Anterior cingulate cortex (tissue), 58 donors: ENCODE measurements around the gene PTPN12.

ENCODE experiments used
- DNase-seq, 58 donors: peaks; one replicate each; lab custom pipeline; 2025; lab: John Stamatoyannopoulos, UW

PTPN12 gene

DNA sequence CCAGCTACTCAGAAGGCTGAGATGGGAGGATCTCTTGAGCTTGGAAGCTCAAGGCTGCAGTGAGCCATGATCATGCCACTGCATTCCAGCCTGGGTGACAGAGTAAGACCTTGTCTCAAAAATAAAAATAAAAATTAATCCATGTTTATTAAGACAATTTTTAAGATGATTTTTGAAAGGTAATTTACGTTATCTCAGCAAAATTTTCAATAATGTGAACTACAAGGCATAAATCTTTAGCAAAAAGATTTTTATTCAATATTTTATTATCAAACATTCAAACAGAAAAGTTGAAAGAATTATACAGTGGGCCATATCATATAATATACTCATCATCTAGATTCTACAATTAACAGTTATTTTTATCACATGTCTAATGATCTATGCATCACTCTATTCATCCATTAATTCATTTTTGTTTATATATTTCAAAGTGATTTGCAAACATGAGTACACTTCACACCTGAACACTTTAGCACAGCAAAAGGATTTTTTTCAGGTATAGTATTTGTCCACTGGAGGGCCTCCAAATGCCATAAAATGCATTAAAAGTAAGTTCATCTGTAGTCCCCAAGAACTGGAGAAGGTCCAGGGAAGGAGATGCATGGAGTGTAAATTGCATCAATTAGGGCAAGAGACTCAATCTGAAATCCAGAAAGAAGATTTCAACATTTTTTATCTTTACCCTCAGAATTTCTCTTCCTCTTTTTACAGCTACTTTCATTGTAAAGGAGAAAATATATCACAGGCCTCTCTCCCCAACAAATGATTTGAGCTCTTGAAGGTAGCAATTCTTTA, 120.5 kb downstream of the PTPN12 start:
- peak in 2 of 58 donors; percentile 16 to 50 for DNase-seq

- no peak for DNase-seq
Measured at GRCh38 chr7:77658928-77659327, 121.8 kb downstream of the PTPN12 start.

DNA sequence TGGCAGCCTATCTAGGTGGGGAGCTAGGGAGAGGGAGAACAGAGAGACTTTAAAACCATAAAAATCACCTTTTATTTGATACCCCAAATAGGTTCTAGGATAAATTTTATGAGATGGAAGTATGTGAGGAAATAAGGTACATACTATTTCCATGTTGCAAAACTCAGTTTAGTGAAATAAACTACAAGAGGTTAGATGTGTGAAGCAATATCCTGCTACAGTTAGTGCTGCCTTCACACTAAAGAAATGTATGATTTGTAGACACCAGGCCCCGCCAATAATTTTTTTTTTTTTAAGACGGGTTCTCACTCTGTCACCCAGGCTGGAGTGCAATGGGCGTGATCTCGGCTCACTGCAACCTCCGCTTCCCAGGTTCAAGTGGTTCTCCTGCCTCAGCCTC, 124.7 kb downstream of the PTPN12 start:
- DNase-seq: no peak

DNA sequence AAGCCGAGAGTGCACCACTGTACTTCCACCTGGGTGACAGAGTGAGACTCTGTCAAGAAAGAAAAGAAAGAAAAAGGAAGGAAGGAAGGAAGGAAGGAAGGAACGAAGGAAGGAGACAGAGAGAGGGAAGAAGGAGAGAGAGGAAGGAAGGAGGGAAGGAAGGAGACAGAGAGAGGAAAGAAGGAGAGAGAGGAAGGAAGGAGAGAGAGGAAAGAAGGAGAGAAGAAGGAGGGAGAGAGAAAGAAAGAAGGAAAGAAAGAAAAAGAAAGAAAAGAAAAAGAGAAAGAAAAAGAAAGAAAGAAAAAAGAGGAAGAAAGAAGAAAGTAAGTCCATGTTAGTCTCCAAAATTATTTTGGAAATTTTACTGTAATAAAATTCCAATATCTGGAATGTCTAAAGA, 125.8 kb downstream of the PTPN12 start:
- no peak for DNase-seq

- DNase-seq: no peak
Measured at GRCh38 chr7:77664715-77665114, 127.6 kb downstream of the PTPN12 start.

DNA sequence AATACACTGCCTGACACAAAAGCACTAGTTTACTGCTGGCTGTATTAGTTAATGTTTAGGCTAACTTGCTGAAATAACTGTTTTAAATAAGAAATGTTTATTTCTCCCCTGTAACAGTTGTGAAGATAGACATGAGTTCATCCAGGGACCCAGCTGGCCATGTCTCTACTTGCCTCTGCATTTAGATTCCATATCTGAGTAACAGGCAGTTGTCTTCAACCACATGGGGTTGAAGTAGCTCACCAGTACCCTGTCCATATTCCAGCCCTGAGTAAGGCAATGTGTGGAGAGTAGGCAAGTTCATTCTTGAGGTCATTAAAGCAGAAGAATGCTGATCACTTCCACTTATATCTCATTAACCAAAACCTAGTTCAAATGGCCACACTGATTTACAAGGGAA, 128.1 kb downstream of the PTPN12 start:
- no peak for DNase-seq

DNA sequence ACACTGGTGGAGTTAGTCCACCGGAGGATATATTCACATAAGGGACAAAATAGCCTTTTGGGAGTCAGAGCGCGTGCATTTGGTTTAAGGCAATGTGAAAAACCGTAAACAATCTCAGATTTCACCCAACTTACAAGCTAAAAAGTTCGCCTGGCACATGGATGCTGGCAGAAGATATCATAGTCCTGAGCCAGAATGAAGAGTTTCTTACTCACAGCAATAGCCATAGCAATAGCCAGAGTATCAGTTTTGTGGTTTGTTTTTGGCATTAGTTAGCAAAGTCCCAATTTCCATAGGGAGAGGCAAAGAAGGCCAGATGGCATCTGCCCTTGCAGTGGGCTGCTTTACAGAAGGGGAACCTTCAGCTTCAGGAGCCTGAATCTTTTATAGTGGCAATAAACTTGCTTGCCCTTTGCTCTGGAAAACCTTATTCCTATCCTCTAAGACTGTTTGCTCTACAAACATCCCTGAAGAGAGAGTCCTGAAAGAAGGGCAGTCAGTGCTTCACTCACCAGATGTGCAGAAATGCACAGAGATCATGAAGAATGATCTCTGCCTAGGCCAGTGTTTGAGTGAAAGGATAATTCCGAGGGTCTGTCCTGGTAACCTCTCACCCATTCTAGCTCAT, 130.5 kb downstream of the PTPN12 start:
- no peak for DNase-seq

GRCh38 chr7:77674878-77675277, 137.8 kb downstream of the PTPN12 start:
- peak in 4 of 58 donors; percentile 5 to 12 (median 7) for DNase-seq

DNA sequence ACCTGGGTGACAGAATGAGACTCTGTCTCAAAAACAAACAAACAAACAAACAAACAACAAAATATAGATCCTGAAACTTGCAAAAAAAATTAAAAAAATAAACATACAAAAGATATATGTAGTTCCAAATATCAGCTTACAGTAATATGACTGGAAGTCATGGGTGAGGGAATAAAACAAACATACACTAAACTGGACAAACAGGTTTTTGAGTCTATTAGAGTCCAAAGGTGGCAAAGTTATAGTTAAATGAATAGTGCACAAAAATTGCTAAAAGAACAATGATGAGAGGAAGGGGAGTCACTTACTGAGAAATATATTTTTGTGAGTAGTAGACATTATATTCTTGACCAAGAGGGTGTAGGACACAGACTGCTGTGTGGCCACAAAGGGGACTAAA, 142.5 kb downstream of the PTPN12 start:
- no peak for DNase-seq

DNA sequence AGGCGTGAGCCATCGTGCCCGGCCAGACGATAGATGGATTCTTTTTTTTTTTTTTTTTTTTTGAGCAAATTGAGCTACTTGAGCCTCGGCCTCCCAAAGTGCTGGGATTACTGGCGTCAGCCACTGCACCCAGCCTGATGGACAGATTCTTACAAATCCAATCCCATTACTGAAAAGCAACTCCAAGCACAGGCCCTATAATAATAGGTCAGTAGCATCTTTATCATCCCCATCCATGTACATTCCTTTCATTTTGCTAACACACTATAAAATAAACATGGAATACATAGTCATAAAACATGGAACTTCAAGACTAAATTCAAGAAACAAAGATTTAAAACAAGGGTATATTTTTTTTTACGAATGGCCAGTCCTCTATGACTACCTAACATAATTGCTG, 143.2 kb downstream of the PTPN12 start:
- DNase-seq: no peak

DNA sequence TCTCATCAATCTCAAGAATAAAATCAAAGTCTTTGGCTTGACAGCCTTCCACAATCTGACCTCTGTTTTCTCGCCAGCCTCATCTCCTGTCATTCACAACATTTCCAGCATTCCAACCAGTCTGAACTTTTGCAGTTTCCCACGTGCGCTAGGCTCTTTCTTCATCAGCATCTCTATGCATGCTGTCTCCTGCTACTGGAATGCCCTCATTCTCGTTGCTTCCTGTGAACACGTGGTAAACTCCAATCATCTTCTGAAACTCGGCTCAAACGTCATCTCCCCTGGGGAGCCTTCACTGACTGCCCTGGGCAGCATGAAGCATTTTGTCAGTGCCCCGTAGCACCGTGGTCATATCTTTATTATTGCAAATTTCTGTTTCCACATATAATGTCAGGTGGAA, 146.9 kb downstream of the PTPN12 start:
- no peak for DNase-seq

- DNase-seq: no peak
Measured at GRCh38 chr7:77685233-77685632, 148.1 kb downstream of the PTPN12 start.

- no peak for DNase-seq
Measured at GRCh38 chr7:77687100-77687746, 150.1 kb downstream of the PTPN12 start.

DNA sequence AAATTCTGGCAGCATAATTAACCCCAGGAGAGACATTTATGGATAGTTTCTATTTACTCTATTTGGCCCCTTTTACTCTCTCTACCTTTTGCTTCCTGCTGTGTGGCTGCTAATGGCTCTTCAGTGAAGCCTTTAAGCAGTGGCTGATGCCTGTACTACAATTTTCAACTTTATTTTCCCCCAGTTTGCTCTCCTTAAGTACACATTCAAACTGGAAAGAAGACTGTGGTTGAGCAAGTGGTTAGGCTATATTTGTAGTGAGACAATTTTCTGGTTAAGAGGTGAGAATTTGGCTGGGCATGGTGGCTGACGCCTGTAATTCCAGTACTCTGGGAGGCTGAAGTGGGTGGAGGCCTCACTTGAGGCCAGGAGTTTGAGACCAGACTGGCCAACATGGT, 150.7 kb downstream of the PTPN12 start:
- DNase-seq: no peak
